GM23338 (cell line): Measurements from ENCODE around the gene IKBKG. TPM values are rescaled to one million over a fixed set of nuclear protein-coding genes. Genes with fewer than 3 reads are reported as not detected.
"Not testable (repeated sequence)": the region's sequence is repeated elsewhere in the genome, so short reads cannot be mapped to it uniquely, and the experiment has no call there.

ENCODE experiments used
- ATAC-seq: fragments of 200-7000 bp; cut with Tn5 transposase; 3 replicates; pipeline ENCODE4 v1.9.1; 2020
- DNase-seq: peaks from one replicate; pipeline ENCODE4 v3.0.0-alpha.2; 2015; ENCODE audit warnings: low spot score
- H2AFZ ChIP-seq: fragments of 200-600 bp; sonication (generic); 2 replicates; pipeline ENCODE4 v1.8.0; 2016; ENCODE audit warnings: antibody characterized with exemption, mild to moderate bottlenecking, moderate library complexity
- H3F3A ChIP-seq: fragments of 200-600 bp; sonication (generic); replicated peaks from 2 replicates; pipeline ENCODE4 v1.8.0; 2017; ENCODE audit warnings: antibody characterized with exemption, mixed run types, low read depth
- H3K27ac ChIP-seq: fragments of 200-600 bp; sonication (generic); 2 replicates; pipeline ENCODE4 v1.6.1; 2016; ENCODE audit warnings: low read depth
- H3K27me3 ChIP-seq: fragments of 200-600 bp; sonication (generic); 2 replicates; pipeline ENCODE4 v1.8.0; 2016; ENCODE audit warnings: mild to moderate bottlenecking, mixed run types, moderate library complexity; ENCODE audit not compliant: insufficient read depth
- H3K36me3 ChIP-seq: fragments of 200-600 bp; sonication (generic); 2 replicates; pipeline ENCODE4 v1.8.0; 2016; ENCODE audit warnings: mild to moderate bottlenecking; ENCODE audit not compliant: insufficient read depth
- H3K4me1 ChIP-seq: fragments of 200-600 bp; sonication (generic); 2 replicates; pipeline ENCODE4 v1.8.0; 2016; ENCODE audit warnings: mild to moderate bottlenecking, moderate library complexity; ENCODE audit not compliant: insufficient read depth
- H3K4me2 ChIP-seq: fragments of 200-600 bp; sonication (generic); 2 replicates; pipeline ENCODE4 v1.7.1; 2017; ENCODE audit warnings: mixed run types
- H3K4me3 ChIP-seq: fragments of 200-600 bp; sonication (generic); 2 replicates; pipeline ENCODE4 v1.6.1; 2016; ENCODE audit warnings: mixed run types
- H3K79me2 ChIP-seq: fragments of 200-600 bp; sonication (generic); replicated peaks from 2 replicates; pipeline ENCODE4 v1.8.0; 2017; ENCODE audit warnings: mild to moderate bottlenecking; ENCODE audit not compliant: insufficient read depth
- H3K9me2 ChIP-seq: fragments of 200-600 bp; sonication (generic); 2 replicates; pipeline ENCODE4 v1.8.0; 2017; ENCODE audit not compliant: insufficient read depth
- H4K20me1 ChIP-seq: fragments of 200-600 bp; sonication (generic); replicated peaks from 2 replicates; pipeline ENCODE4 v1.8.0; 2017; ENCODE audit warnings: mild to moderate bottlenecking; ENCODE audit not compliant: insufficient read depth
- H3K27ac Mint-ChIP-seq: 2 replicates; pipeline ENCODE4 v1.8.0; 2020; ENCODE audit warnings: inconsistent platforms, mild to moderate bottlenecking, moderate library complexity, mixed read lengths
- H3K27me3 Mint-ChIP-seq: 3 replicates; pipeline ENCODE4 v1.8.0; 2022; ENCODE audit warnings: low read depth, mild to moderate bottlenecking, moderate library complexity, mixed read lengths, inconsistent platforms; ENCODE audit not compliant: insufficient read depth, poor library complexity
- H3K36me3 Mint-ChIP-seq: 3 replicates; pipeline ENCODE4 v1.8.0; 2021; ENCODE audit warnings: low read depth, mild to moderate bottlenecking, inconsistent platforms, moderate library complexity, mixed read lengths
- H3K4me1 Mint-ChIP-seq: 3 replicates; pipeline ENCODE4 v1.8.0; 2020; ENCODE audit warnings: mild to moderate bottlenecking, inconsistent platforms, mixed read lengths
- H3K4me3 Mint-ChIP-seq: 3 replicates; pipeline ENCODE4 v1.8.0; 2021; ENCODE audit warnings: moderate library complexity, mild to moderate bottlenecking, inconsistent platforms, mixed read lengths
- H3K9me3 Mint-ChIP-seq: 3 replicates; pipeline ENCODE4 v1.8.0; 2020; ENCODE audit warnings: moderate library complexity, mild to moderate bottlenecking, inconsistent platforms, mixed read lengths
- polyA plus RNA-seq: library from polyadenylated mRNA; unstranded; fragments of >200 nt; fragmentation: Nextera tagmentation; extraction: Ambion mirVana; gene quantifications from 2 replicates; pipeline ENCODE4 v1.2.1, GENCODE V29; 2016
- small RNA-seq: library from RNA; depleted of rRNA; stranded (forward); fragments of <200 nt; gene quantifications from one replicate; pipeline ENCODE3, GENCODE V24; 2014; ENCODE audit warnings: low replicate concordance
- total RNA-seq: library from RNA; depleted of rRNA; stranded (reverse); fragments of >200 nt; shearing (Covaris generic); gene quantifications from 2 replicates; pipeline ENCODE4 v1.2.3, GENCODE V29; 2014; rRNA removed

The IKBKG gene
- total and polyA plus RNA-seq, 2 experiments from 2014 or later, result 11.5 to 14.9 TPM

DNA sequence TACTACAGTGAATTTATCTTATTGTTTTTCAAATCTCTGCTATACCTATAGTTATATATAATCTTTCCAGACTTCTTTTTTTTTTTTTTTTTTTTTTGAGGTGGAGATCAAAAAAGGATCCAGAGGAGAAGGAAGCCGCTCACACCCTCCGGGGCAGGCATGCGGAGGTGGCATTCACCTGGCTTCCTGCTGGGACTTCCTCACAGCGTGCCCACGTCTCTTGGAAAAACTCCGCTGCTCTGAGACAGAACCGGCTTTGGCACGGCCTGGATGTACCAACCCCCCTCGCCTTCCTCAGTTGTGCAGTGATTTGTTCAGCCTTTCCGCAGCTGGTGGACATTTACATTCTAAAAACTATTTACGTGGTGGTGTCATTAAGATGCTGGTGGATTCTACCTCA, 60.6 kb downstream of the IKBKG start:
- H3K36me3 Mint-ChIP-seq, H3K4me3 Mint-ChIP-seq, H3K4me3 ChIP-seq, H3K36me3 ChIP-seq, H3K27me3 ChIP-seq, DNase-seq, H3K9me3 Mint-ChIP-seq, H3K27ac ChIP-seq, H3K4me1 ChIP-seq, H3K27ac Mint-ChIP-seq, H3K9me2 ChIP-seq, H4K20me1 ChIP-seq, H3K27me3 Mint-ChIP-seq, H2AFZ ChIP-seq, ATAC-seq, H3K79me2 ChIP-seq, H3K4me2 ChIP-seq, H3F3A ChIP-seq: not testable (repeated sequence)
- peaks cover 29% of the 10 kb centered on the region for H3K4me1 Mint-ChIP-seq

DNA sequence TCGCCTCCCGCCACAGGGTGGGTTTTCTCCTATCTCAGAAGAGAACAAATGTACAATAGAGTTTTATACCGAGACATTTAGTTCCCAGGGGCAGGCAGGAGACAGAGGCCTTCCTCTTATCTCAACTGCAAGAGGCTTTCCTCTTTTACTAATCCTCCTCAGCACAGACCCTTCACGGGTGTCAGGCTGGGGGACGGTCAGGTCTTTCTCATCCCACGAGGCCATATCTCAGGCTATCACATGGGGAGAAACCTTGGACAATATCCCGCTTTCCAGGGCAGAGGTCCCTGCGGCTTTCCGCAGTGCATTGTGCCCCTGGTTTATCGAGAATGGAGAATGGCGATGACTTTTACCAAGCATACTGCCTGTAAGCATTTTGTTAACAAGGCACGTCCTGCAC, 61.4 kb downstream of the IKBKG start:
- not testable (repeated sequence) for ATAC-seq, H3K4me2 ChIP-seq, H3K9me3 Mint-ChIP-seq, H3K9me2 ChIP-seq, H3K4me3 Mint-ChIP-seq, H3F3A ChIP-seq, H3K27me3 ChIP-seq, H3K79me2 ChIP-seq, H3K36me3 ChIP-seq, H3K4me1 ChIP-seq, H3K4me3 ChIP-seq, H3K27me3 Mint-ChIP-seq, DNase-seq, H3K36me3 Mint-ChIP-seq, H4K20me1 ChIP-seq, H3K27ac Mint-ChIP-seq, H3K27ac ChIP-seq, H2AFZ ChIP-seq
- peaks cover 29% of the 10 kb centered on the region for H3K4me1 Mint-ChIP-seq

DNA sequence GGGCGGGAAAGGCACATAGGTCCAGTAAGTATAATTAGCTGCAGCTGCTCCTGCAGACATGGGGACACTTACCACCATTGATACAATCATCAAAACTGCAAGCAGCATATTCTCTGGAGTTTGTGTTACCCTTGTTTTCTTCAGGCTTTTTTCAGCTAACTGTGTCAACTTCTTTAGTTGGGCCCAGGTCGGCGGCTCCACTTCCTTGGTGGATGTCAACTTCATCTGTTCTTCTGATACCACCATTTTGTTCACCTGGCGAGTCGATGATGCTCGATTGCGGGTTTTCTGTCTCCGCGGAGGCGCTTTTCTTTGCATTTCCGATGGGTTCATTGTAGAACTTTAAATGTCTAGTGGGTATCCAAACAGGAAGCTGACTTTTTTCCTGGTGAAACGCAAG, 63.7 kb downstream of the IKBKG start:
- H3K36me3 ChIP-seq, H3K4me3 Mint-ChIP-seq, H3K27ac ChIP-seq, H4K20me1 ChIP-seq, H3K79me2 ChIP-seq, H3K4me2 ChIP-seq, H2AFZ ChIP-seq, H3K4me1 ChIP-seq, H3K9me3 Mint-ChIP-seq, H3K27me3 ChIP-seq, H3K27me3 Mint-ChIP-seq, H3K27ac Mint-ChIP-seq, DNase-seq, ATAC-seq, H3K36me3 Mint-ChIP-seq, H3F3A ChIP-seq, H3K9me2 ChIP-seq, H3K4me3 ChIP-seq: not testable (repeated sequence)
- peaks cover 24% of the 10 kb centered on the region for H3K4me1 Mint-ChIP-seq

DNA sequence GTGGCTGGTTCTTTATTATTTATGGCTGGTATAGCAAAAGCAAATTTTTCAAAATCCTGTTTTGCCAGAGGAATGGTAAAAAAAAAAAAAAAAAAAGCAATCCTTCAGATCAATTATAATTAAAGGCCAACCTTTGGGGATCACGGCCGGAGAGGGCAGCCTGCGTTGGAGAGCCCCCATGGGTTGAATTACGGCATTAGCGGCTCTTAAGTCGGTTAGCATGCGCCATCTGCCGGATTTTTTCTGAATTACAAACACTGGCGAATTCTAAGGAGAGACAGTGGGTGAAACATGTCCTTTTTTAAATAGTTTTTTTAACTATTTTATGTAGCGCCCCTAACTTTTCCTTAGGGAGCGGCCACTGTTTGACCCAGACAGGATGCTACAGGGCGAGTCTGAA, 66.2 kb downstream of the IKBKG start:
- not testable (repeated sequence) for DNase-seq, H3K4me3 Mint-ChIP-seq

More for the DNA sequence above, 66.2 kb downstream of the IKBKG start:
- not testable (repeated sequence) for H3K4me2 ChIP-seq, H3K9me2 ChIP-seq, H4K20me1 ChIP-seq, H3K9me3 Mint-ChIP-seq, H2AFZ ChIP-seq, H3K36me3 Mint-ChIP-seq, H3K27me3 Mint-ChIP-seq, H3K4me1 ChIP-seq, H3K27me3 ChIP-seq, H3K4me3 ChIP-seq, H3F3A ChIP-seq, H3K36me3 ChIP-seq, H3K79me2 ChIP-seq, H3K27ac Mint-ChIP-seq, H3K27ac ChIP-seq
- peak; percentile 47 for ATAC-seq
- peaks cover 12% of the 10 kb centered on the region for H3K4me1 Mint-ChIP-seq

Small RNA genes within 50 kb of the gene (small RNA-seq; reads per million reads assigned to genes)
- gene AC244090.1, result not detected

Other genes starting within 250 kb of the IKBKG start
- gene FLNA, start 173.0 kb upstream of the IKBKG start, total RNA-seq, result 1,228 and 1,445 TPM in 2 replicates
- 579 and 629 TPM in 2 replicates for gene FLNA, start 173.0 kb upstream of the IKBKG start, polyA plus RNA-seq
- 76.0 and 78.6 TPM in 2 replicates for gene EMD, start 168.3 kb upstream of the IKBKG start, total RNA-seq
- gene EMD, start 168.3 kb upstream of the IKBKG start, polyA plus RNA-seq, result 74.2 and 78.3 TPM in 2 replicates
- 3,338 and 4,929 TPM in 2 replicates for gene RPL10, start 149.2 kb upstream of the IKBKG start, total RNA-seq
- gene RPL10, start 149.2 kb upstream of the IKBKG start, polyA plus RNA-seq, result 1,696 and 1,721 TPM in 2 replicates
- 16.0 and 16.1 TPM in 2 replicates for gene DNASE1L1, start 138.4 kb upstream of the IKBKG start, total RNA-seq
- 3.3 and 4.1 TPM in 2 replicates for gene DNASE1L1, start 138.4 kb upstream of the IKBKG start, polyA plus RNA-seq
- gene TAFAZZIN, start 136.1 kb upstream of the IKBKG start, total RNA-seq, result 36.0 and 43.3 TPM in 2 replicates
- 24.1 and 26.1 TPM in 2 replicates for gene TAFAZZIN, start 136.1 kb upstream of the IKBKG start, polyA plus RNA-seq
- 52.1 and 53.4 TPM in 2 replicates for gene ATP6AP1, start 118.9 kb upstream of the IKBKG start, total RNA-seq
- 37.7 and 39.4 TPM in 2 replicates for gene ATP6AP1, start 118.9 kb upstream of the IKBKG start, polyA plus RNA-seq
- gene GDI1, start 110.5 kb upstream of the IKBKG start, total RNA-seq, result 95.9 and 96.1 TPM in 2 replicates
- gene GDI1, start 110.5 kb upstream of the IKBKG start, polyA plus RNA-seq, result 48.5 and 49.1 TPM in 2 replicates
- 20.9 and 23.9 TPM in 2 replicates for gene FAM50A, start 103.5 kb upstream of the IKBKG start, total RNA-seq
- gene FAM50A, start 103.5 kb upstream of the IKBKG start, polyA plus RNA-seq, result 77.6 and 91.3 TPM in 2 replicates
- 5.4 and 7.0 TPM in 2 replicates for gene PLXNA3, start 89.3 kb upstream of the IKBKG start, total RNA-seq
- 2.7 and 4.1 TPM in 2 replicates for gene PLXNA3, start 89.3 kb upstream of the IKBKG start, polyA plus RNA-seq
- 60.3 and 71.0 TPM in 2 replicates for gene LAGE3, start 68.3 kb upstream of the IKBKG start, total RNA-seq
- gene LAGE3, start 68.3 kb upstream of the IKBKG start, polyA plus RNA-seq, result 76.5 and 84.5 TPM in 2 replicates
- 39.0 and 43.7 TPM in 2 replicates for gene UBL4A, start 61.0 kb upstream of the IKBKG start, total RNA-seq
- gene UBL4A, start 61.0 kb upstream of the IKBKG start, polyA plus RNA-seq, result 15.2 and 15.6 TPM in 2 replicates
- gene SLC10A3, start 57.0 kb upstream of the IKBKG start, total RNA-seq, result 9.5 and 17.6 TPM in 2 replicates
- 7.3 and 7.6 TPM in 2 replicates for gene SLC10A3, start 57.0 kb upstream of the IKBKG start, polyA plus RNA-seq
- gene FAM3A, start 31.4 kb upstream of the IKBKG start, total RNA-seq, result 14.0 and 16.5 TPM in 2 replicates
- 11.8 and 12.0 TPM in 2 replicates for gene FAM3A, start 31.4 kb upstream of the IKBKG start, polyA plus RNA-seq
- 66.2 and 66.7 TPM in 2 replicates for gene G6PD, start 774 bp upstream of the IKBKG start, total RNA-seq
- 14.3 and 14.4 TPM in 2 replicates for gene G6PD, start 774 bp upstream of the IKBKG start, polyA plus RNA-seq
- gene CTAG1A, start 37.5 kb downstream of the IKBKG start, total RNA-seq, result not detected in 2 replicates
- gene CTAG1A, start 37.5 kb downstream of the IKBKG start, polyA plus RNA-seq, result not detected in 2 replicates
- gene CTAG1B, start 71.7 kb downstream of the IKBKG start, total RNA-seq, result not detected in 2 replicates
- gene CTAG1B, start 71.7 kb downstream of the IKBKG start, polyA plus RNA-seq, result not detected in 2 replicates
- 0.87 TPM in 1 of 2 replicates, not detected in the other for gene CTAG2, start 106.0 kb downstream of the IKBKG start, total RNA-seq
- not detected in 2 replicates for gene CTAG2, start 106.0 kb downstream of the IKBKG start, polyA plus RNA-seq
- gene GAB3, start 203.5 kb downstream of the IKBKG start, total RNA-seq, result 0.50 and 1.8 TPM in 2 replicates
- gene GAB3, start 203.5 kb downstream of the IKBKG start, polyA plus RNA-seq, result 0.35 and 0.89 TPM in 2 replicates
- gene DKC1, start 215.2 kb downstream of the IKBKG start, total RNA-seq, result 101 and 120 TPM in 2 replicates
- gene DKC1, start 215.2 kb downstream of the IKBKG start, polyA plus RNA-seq, result 154 and 165 TPM in 2 replicates